Measurements from ENCODE around the gene RCAN2. TPM values are rescaled to one million over a fixed set of nuclear protein-coding genes. Genes with fewer than 3 reads are reported as not detected.

RCAN2 gene
- total RNA-seq, 4 donors from 2014 or later, result 4.7 to 23.1 (median 6.6) TPM

GRCh38 chr6:46472243-46472642 is 19.0 kb downstream of the RCAN2 start:
- TF ChIP-seq CTCF (IDR thresholded peaks at IDR 0.05), result no peak
- TF ChIP-seq POLR2A (IDR thresholded peaks at IDR 0.05), result no peak
- Histone ChIP-seq H3K4me3 (no peak overlapping the region), H3K27ac (no peak overlapping the region), H3K27me3 (no peaks in the 10 kb centered on the region), H3K4me1 (no peaks in the 10 kb centered on the region), H3K36me3 (no peaks in the 10 kb centered on the region), H3K9me3 (no peaks in the 10 kb centered on the region)
- no peak for DNase-seq

- no peak overlapping the region for H3K27ac ChIP-seq
- DNase-seq, result no peak
Measured at GRCh38 chr6:46469021-46469420, 22.2 kb downstream of the RCAN2 start.

GRCh38 chr6:46468403-46469010 is 22.7 kb downstream of the RCAN2 start:
- H3K9me3 ChIP-seq, result no peaks in the 10 kb centered on the region
- H3K4me1 ChIP-seq, result no peaks in the 10 kb centered on the region
- no peak overlapping the region for H3K4me3 ChIP-seq
- no peaks in the 10 kb centered on the region for H3K27me3 ChIP-seq
- TF ChIP-seq POLR2A (IDR thresholded peaks at IDR 0.05) (no peak), CTCF (IDR thresholded peaks at IDR 0.05) (no peak)
- H3K27ac ChIP-seq, result no peak overlapping the region
- no peak for DNase-seq
- H3K36me3 ChIP-seq, result no peaks in the 10 kb centered on the region

More at GRCh38 chr6:46469021-46469420, 22.2 kb downstream of the RCAN2 start:
- Histone ChIP-seq H3K9me3 (no peaks in the 10 kb centered on the region), H3K36me3 (no peaks in the 10 kb centered on the region), H3K27me3 (no peaks in the 10 kb centered on the region), H3K4me1 (no peaks in the 10 kb centered on the region), H3K4me3 (no peak overlapping the region)
- TF ChIP-seq POLR2A (IDR thresholded peaks at IDR 0.05), result no peak
- no peak for TF ChIP-seq CTCF (IDR thresholded peaks at IDR 0.05)

- H3K4me3 ChIP-seq, result no peak overlapping the region
- no peaks in the 10 kb centered on the region for H3K9me3 ChIP-seq
- no peak for DNase-seq
- H3K4me1 ChIP-seq, result no peaks in the 10 kb centered on the region
- no peak overlapping the region for H3K27ac ChIP-seq
- no peaks in the 10 kb centered on the region for H3K27me3 ChIP-seq
- TF ChIP-seq POLR2A (IDR thresholded peaks at IDR 0.05) (no peak), CTCF (IDR thresholded peaks at IDR 0.05) (no peak)
- H3K36me3 ChIP-seq, result no peaks in the 10 kb centered on the region
Measured at GRCh38 chr6:46466570-46466969, 24.7 kb downstream of the RCAN2 start.

GRCh38 chr6:46465294-46466165 is 25.7 kb downstream of the RCAN2 start:
- Histone ChIP-seq H3K9me3 (no peaks in the 10 kb centered on the region), H3K27ac (no peak overlapping the region), H3K4me1 (no peaks in the 10 kb centered on the region), H3K36me3 (no peaks in the 10 kb centered on the region), H3K27me3 (no peaks in the 10 kb centered on the region), H3K4me3 (no peak overlapping the region)
- no peak for DNase-seq
- no peak for TF ChIP-seq CTCF (IDR thresholded peaks at IDR 0.05)
- TF ChIP-seq POLR2A (IDR thresholded peaks at IDR 0.05), result no peak
